NCI-H774 (cell line): ENCODE data around the gene FUT1.

Experiments used
- DNase-seq: peaks from one replicate; lab custom pipeline; 2025; lab: John Stamatoyannopoulos, UW

The FUT1 gene

DNA sequence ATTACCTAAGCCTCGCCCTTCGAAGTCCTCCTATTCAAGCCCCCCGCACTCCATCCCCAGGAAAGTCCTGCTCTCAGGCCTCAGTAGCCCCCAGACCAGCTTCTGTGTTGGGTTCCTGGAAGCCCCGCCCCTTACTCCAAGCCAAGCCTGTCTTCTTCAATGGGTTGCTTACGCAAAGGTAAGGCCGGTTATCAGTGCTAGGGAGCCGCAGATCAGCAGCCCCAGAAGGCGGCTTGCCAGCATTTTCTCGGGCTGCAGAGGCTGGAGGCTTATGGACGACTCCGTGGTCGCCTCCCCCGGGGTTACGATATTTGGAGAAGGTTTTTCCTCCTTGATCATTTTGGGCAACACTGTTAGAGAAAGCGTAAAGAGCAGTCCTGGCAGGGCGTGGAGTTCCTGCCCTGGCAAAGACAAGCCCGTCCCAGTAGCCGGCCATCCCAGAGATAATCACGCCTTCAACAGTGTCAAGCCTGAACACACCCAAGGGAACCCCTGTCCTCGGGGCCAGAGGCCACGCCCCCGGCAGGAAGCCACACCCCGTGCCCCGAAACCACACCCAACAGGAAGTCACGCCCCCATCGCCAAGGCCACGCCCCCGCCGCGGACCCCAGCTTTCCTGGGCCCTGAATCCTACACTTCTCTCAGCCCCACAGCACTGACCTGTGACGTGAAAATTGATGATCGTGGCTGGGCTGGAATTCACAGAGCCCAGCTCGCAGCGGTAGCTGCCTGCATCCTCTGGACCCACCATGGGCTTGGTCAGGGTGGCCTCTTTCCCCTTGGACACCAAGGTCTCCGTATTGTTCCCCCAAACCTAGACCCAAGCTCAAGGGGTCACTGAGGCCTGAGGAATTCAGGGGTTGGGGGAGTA is 11.1 kb downstream of the FUT1 start:
- DNase-seq, result no peak

DNA sequence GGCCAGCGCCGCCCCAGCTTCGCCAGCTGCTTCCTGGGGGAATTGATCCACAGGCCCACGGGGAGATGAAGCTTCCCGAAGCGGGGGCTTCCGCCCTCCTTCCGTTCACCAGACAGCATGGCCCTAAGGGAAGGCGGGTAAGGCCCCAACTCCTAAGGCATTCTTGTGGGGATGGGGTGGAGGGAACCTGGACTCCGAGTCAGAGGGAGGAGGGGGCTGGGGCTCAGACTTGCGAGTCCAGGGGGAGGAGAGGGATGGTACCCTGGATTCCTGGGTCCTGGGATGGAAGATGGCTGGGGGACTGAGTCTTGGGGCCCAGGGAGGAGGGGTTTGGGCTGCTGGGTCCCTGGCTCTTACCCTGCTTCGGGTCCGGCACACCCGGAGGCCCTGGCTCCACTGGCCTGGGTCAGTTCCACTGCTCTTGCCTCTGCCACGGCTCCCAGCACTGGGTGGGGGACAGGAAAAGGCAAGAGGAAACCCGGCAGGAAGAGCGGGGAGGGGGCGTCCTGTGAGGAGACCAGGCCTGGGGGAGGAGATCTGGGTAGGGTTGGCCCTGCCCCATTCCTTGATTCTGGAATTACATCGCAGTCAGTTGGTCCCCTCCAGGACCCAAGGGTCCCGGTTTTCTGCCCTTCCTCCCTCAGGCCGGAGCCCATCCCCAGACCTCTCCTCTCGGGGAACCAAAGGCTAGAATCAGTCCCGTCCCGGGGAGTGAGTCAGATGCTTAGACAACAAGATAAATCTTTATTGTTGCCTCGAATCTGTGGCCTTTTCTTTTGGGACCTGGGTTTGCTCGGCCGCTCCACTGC is 12.1 kb downstream of the FUT1 start, which contains the start of gene RASIP1:
TSS of gene RASIP1 (minus strand) at position 447 of the 809 bp plus-strand sequence. CDS start at position 119, 328 bp downstream.
- DNase-seq, result no peak

DNA sequence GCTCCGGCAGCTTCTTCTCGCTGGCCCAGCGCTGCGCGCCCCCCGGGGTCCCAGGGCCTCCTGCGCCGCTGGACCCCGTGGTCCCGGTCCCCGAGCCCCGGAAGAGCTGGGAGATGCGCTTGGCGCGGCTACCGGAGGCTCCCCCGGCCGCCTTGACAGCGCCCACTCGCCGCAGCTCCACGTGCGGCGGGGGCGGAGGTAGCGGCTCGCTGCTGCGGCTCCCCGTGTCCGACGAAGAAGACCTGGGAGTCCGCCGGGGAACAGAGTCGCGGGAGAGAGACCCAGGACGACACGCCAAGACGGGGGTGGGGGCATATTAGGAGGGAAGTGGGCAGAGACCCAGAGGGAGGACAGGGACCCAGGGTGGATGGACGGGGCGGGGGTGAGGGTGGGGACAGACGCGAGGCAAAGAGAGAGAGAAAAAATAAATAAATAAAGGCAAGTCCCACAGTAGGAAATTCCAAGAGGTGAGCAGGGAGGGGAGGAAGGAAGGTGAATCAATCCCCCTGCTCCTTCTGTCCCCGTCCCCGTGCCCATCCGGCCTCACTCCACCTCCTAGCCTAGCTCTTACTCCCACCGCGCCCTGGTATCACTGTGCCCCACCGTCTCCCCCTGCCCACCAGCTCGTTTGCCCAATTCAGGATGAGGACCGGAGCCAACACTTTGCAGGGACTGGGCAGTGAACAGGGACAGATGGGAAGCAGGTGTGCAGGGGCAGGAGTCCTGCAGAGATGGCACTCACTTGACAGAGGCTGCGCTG is 12.9 kb downstream of the FUT1 start:
- no peak for DNase-seq

DNA sequence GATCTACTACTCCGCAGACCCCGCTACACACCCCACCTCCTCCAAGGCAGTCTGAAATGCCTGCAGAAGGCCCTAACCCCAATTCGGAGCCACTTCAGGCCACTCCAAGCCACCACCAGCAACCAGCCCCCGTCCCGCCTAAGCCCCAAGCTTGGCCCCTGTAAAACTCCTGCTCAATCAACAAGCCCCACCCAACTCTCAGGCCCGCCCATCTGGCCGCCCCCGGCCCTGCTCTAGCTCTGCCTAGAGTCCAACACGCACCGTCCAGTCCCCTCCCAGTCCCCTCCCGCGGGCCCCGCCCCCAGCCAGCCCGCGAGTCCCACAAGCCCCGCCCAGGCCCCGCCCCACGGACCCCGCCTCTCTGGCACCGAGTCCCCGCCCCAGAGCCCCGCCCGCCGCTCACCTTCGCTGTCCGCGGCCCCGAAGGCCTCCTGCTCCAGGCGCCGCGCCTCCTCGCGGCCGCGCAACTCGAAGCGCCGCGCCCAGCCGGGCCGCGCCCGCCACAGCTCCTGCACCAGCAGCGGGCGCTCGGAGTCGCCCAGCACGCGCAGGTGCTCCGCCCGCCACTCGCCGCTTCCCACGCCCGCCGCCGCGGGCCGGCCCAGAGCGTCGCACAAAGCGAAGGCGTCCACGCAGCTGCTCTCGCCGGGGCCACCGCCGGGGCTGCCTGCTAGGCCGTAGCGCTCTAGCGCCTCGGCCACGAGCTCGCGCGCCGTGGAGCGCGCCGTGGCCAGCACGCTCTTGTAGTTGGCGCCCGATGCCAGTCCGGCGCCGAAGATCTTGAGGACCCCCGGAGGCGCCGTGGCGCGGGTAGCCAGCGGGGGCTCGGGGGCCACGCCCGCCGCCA is 13.7 kb downstream of the FUT1 start:
- peak; percentile 92 for DNase-seq

DNA sequence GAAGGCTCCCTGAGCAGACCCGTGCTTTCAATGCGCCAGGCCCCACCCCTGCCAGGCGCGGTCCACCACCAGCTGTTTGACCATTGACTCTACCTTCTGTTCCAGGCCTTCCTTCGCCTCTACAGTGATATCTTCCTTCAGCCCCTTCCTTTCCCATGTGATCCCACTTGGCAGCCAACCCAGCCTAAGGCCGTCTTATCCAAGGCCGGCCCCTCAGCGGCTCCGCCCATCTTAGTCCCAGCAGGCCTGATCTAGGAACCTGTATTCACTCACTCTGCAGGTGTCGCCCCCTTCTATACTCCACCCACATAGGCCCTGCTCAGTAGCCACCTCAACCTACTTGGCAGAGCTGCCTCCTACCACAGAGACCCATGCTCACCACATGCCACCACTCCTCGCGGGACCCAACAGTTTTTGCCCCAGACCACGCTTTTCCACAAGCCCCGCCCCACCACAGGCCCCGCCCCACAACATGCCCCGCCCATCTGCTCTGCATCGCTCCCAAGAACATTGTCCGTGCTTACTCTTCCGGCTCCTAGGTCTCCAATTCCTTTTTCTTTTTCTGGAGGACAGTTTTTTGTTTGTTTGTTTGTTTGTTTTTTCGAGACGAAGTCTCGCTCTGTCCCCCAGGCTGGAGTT is 15.0 kb downstream of the FUT1 start:
- DNase-seq, result no peak

DNA sequence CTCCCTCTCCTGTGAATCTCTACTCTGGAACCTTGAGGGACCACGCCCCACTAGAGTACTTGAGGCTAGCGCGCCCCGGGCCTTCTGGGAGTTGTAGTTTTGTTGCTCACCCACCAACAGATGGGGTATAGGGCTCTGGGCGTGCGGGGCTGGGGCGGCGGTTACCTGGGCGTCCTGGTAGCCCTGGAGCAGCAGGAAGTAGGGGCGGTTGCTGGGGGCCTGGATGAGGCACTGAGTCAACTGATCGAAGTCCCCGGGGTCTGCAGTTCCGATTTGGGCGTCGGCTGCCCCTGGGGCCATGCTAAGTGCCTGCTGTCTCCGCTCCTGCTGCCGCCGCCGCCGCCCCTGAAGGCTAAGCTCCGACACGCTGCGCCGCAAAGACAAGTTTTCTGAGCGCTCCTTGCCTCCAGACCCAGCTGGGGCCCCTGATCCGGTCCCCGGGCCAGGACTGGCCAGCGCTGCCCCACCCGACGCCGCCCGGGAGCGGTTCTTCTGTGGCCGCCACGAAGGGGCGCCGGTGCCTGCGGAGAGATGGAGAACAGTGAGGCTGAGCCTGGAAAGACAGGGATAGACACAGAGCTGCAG is 17.3 kb downstream of the FUT1 start:
- no peak for DNase-seq

DNA sequence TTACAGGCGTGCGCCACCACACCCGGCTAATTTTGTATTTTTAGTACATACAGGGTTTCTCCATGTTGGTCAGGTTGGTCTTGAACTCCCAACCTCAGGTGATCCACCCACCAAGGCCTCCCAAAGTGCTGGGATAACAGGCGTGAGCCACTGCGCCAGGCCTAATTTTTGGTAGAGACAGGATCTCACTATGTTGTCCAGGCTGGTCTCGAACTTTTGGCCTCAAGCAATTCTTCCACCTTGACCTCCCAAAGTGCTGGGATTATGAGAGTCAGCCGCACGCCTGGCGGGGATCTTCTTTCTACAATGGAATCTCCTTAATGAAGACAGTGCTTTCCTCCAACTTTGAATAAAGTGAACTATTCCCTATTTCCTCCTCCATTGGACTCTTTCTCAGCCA is 17.8 kb downstream of the FUT1 start:
- no peak for DNase-seq

DNA sequence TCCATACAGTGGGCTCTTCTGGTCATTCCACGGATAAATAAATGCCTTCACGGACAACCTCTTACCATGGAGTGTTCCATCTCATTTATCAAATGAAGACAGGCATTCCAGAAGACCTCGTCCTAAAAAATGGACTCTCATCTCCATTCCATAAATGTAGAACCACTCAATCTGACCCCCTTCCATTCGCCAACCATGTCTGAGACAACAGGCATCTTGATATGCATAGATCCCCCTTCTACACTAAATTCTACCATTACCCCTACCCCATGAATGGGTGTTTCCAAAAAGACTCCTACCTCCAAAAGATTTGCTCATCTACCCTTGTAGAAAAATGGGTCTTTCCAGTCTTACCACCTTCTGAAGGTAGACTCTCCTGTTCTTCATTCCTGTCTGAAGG is 21.0 kb downstream of the FUT1 start:
- no peak for DNase-seq

DNA sequence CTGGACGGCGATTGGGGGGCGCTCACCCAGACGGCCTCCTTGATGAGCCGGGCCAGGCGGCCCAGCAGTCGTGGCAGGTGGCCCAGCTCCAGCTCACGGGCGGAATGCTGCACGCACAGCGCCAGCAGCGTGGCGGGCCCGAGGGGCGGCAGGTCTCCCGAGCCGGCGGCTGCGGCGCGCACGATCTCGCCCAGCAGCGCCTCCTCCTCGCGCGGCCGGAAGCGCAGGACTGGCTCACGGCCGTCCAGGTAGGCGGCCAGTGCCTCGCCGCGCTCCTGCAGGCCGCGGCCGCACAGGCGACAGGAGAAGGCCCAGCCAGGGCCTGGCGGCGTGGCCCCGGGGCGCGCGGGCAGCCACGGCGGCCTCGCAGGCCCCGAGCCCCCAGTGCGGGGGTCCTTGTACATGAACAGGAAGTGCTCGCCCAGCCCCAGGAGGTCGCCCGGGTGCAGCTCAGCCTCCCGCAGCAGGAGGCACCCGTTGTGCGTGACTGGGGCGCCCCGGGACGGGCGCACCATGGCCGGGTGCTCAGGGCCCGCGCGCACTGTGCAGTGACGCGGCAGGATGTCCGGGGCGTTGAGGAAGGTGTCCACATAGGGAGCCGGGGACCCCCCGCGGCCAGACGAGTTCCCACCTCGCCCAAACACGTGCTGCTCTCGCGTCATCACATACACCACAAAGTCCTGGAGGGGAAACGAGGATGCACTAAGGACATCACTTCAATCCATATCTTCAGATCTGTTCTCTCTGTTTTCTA is 23.4 kb downstream of the FUT1 start:
- no peak for DNase-seq

DNA sequence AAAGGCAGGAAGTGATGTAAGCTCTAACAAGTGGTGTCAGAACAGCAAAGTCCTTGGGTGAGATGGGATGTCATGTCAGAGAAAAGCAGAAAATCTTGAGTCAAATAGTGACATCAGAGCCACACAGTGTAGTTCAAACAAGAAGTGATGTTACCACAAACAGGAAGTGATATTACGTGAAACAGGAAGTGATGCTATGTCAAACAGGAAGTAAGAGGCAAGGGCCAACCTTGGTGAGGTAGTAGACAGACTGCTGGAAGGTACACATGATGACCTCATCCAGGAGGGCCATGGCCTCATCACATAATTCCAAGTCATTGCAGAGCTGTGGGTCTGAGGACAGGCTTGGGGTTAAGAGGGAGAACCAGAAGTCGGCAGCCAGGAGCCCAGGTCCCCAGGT is 25.9 kb downstream of the FUT1 start:
- no peak for DNase-seq

DNA sequence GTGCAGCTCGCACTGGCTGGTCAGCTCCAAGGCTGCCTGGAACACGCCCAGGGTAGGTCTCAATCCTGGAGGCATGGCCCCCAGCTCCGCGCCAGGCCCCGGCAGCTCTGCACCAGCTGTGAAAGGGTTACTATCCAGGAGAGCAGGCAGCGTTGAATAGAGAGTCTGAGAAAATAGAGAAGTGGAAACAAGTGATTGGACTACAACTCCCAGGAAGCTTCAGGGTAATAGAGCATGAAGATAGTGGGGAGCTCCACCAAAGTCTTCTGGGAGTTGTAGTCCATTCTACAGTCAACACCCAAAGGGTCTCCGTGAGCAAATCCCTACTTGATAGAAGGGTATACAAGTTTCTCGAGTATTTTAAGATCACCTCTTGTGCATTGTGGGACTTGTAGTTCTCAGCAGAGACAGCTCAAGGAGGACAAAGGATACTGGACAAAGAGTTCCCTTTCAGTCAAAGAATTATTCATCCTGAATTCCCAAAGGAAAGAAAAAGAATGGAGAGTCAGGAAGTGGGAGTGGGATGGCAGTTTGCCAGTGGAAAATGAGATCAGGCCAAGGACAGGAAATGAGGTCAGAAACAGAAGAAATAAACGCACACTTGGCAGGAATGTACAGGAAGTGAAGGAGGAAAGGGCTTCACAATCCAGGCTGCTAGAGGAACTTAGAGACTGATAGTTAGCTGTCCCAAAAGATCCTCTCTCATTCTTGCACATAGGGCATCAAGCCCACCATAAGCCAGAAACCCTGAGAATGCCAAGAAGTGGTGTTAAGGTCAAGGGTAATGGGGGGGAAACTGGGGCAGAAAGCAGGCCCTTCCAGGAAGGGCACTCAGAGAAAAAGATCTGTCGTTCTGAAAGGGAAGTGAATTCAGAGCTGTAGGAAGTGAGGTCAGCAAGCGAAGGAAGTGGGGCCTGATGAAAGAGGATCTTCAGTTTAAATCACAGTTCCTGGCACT is 27.4 kb downstream of the FUT1 start:
- DNase-seq, result peak; percentile 45

DNA sequence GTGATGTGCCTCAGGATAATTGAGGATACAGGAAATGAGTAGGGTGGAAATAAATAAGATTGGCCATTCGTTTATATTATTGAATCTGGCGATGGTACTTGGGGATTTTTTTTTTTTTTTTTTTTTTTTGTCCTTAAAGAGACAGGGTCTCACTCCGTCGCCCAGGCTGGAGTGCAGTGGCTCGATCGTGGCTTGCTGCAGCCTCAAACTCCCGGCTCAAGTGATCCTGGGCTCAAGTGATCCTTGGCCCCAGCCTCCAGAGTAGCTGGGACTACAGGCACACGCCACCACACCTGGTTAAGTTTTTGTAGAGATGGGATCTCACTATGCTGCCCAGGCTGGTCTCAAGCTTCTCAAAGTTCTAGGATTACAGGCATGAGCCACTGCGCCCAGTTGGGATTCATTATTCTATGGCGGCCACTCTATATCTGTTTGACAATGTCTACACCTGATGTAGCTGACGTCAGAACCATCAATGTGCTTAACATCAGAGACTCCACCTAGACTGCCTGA is 30.2 kb downstream of the FUT1 start:
- no peak for DNase-seq

DNA sequence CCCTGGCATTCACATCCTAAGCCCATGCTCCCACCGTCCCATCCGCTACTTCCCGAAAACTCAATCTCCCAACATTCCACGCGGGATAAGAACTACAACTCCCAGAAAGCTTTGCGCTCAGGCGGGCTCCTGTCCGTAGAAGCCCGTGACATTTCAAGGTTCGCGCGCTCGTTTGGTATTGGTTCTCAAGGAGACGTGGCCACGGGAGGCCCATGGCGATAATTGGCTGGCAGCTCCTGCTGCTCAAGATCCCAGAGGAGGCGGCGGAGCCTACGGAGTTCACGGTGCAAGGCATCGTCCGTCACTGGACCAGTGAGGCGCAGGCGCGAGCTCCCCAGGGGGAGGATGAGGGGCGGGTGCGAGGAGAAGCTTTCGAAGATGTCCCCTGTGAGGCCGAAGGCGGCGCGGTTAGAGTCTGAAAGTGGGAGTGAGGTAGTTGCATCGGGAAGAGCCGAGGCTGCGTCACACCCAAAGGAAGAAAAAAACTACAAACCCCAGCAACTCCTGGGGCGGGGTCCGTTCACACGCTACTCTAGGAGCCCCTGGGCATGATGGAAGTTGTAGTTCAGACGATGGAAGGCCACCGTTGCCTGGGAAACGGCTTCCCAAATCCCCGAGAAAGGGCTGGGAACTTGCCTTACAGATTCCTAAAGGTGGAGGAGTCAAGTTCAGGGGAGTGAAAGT is 31.7 kb downstream of the FUT1 start:
- DNase-seq, result peak; percentile 97

DNA sequence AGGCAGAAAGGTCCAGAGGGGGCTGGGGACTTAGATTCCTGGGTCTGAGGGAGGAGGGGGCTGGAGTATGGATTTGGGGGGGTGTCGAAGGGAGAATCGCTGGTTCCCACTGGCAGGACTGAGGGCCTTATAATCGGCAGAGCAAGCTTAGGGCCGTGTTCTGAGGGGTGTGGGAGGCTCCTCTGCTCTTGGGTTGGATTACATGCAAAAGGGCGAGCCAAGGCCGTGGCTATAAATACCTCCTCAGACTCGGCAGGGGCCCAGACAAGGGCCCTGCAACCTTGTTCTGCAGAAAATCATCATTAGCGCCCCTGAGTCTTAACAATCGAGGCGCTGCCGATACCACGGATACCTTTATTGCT is 32.2 kb downstream of the FUT1 start:
- DNase-seq, result no peak

DNA sequence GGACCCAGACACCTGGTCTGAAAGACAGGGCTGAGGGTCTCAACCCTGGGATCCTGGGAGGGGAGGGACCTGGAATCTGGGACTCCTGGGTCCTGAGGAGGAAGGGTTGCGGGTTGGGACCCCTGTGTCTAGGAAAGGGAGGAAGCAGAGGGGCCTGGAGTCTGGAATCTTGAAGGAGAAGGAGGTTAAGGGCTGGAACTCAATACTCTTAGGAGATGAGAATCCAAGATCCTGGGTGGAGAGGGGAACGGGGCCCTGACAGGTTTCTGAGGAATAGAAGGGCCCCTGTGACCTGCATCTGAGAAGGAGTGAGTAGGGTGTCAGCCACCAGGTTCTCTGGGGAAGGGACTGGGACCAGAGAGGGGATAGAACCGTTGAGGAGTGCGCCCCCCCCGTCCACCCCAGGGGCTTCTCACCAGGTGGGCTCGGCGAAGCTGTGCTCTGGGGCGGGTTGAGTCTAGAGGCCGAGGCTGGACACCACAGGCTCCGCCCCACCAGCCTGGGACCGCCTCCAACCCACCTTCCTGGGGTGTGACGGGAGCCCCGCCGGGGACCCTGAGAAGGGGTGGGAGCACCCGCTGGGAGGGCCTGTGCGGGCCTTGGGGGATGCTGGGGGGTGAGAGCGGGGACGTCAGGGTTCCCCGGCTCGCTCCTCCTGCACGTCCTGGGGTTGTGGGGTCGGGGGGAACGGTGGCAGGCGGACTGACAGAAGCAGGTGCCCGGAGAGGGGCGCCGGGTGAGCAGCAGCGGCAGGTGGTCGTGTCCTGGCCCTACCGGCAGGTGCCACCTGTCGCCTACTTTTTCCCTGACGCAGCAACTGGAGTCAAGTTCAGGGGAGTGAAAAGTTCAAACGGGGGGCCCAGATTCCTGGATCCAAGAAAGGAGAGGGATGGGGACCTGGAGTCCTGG is 32.9 kb downstream of the FUT1 start, which contains the start of gene MAMSTR:
TSS of gene MAMSTR (minus strand) at position 463 of the 909 bp plus-strand sequence. CDS start 694 bp downstream, outside the sequence.
- DNase-seq, result no peak

DNA sequence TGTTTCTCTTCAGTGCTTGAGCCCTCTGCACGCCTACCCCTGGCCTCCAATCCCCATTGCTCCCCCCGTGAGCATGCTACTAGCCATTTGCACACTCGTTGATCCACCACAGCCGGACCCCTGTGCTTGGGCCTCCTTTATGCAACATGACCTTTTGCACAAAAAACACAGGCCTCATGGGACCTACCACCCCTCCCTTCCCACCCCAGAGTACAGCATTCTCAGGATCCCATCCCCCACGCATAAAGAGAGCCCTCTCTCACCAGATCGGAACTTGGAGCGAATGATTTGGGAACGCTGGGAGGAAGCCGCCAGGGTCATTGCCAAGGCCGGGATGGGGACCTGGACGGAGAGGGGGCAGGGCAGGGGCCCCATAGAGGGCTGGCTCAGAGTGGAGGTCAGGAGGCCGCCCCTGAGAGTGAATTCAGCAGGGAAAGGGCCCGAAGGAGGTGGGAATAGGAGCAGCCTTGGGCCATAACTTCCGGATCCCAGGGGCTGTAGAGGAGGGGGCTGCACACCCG is 33.7 kb downstream of the FUT1 start:
- DNase-seq, result no peak
